HG03159 (cell line): ENCODE measurements around the gene SCYGR3.
"Not testable (repeated sequence)": the region's sequence is repeated elsewhere in the genome, so short reads cannot be mapped to it uniquely, and the experiment has no call there.

Experiments
- ATAC-seq: cut with Tn5 transposase; IDR thresholded peaks from one replicate; pipeline ENCODE4 v1.9.1; 2021; ENCODE audit warnings: mild to moderate bottlenecking, moderate library complexity; ENCODE audit not compliant: unreplicated experiment

The SCYGR3 gene

DNA sequence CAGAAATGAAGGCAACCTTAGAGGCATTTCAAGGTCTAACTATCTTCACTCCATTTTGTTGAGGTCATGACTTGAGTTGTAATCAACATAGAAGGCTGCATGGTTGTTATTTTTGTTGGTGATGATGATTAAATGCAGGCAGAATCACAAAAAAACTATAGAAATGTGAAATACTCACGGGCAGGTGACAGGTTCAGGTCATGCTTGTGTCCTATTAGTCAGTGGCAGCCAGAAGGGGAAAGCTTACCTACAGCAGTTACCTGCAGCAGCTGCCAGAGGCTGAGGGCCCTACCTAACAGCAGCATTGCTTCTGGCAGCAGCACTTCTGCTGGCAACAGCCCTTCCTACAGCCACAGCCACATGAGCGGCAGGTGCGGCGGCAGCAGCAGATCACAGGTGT lies 394 bp downstream of the SCYGR3 start:
- ATAC-seq: no peak

GRCh38 chr2:227613272-227613660 lies 1.4 kb downstream of the SCYGR3 start:
- no peak for ATAC-seq

GRCh38 chr2:227612546-227613271 lies 1.9 kb downstream of the SCYGR3 start:
- no peak for ATAC-seq

- ATAC-seq: no peak
Measured at GRCh38 chr2:227610123-227610522, 4.5 kb downstream of the SCYGR3 start.

DNA sequence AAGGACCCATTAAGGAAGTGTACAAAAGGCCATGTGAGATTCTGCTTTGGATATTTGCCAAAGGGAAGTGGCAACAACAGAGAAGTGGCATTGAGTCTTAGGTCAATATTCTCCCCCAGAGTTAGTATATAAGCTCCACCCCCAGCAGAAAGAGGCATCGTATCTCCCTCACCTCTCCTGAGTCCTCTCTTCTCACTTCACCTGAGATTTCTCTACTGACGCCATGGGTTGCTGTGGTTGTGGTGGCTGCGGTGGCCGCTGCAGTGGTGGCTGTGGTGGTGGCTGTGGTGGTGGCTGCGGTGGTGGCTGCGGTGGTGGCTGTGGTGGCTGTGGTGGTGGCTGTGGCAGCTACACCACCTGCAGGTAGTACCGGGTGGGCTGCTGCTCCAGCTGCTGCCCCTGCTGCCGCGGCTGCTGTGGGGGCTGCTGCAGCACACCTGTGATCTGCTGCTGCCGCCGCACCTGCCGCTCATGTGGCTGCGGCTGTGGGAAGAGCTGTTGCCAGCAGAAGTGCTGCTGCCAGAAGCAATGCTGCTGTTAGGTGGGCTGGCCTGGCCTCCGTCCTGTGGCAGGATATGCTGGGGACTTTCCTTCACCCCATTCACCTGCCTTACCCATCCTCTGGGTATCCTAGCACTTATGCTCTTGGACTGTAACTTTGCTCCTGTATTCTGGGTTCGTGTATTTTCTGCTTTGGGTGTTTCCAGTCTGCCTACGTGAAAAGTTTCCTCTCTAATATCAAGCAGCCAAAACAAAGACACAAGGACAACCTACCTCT lies 5.9 kb downstream of the SCYGR3 start:
- peak; percentile 65 for ATAC-seq

DNA sequence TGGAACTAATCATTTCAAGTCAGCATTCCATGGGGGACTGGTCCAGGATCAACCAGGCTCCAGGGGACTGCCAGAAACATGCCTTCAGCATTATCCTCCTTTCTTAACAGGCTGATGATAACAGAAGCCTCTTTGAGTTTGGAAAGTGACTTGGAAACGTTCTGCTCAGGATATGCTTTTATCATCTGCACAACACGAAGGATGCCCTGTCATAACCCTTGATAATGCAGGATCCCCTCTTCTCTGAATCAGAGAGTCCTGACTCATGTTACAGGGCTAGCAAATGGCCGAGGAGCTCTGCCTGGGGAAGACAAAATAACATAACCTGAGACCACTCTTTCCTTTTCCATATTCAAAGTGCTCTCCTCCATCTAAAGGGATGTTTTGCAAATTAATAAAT lies 6.7 kb downstream of the SCYGR3 start:
- ATAC-seq: no peak

GRCh38 chr2:227606476-227606875 lies 8.2 kb downstream of the SCYGR3 start:
- no peak for ATAC-seq

GRCh38 chr2:227602358-227602757 lies 12.3 kb downstream of the SCYGR3 start:
- no peak for ATAC-seq

- not testable (repeated sequence) for ATAC-seq
Measured at GRCh38 chr2:227598835-227599503, 15.7 kb downstream of the SCYGR3 start, which contains the start of gene SCYGR2. Gene SCYGR2, plus strand, starts transcription at chr2:227598893. Its CDS starts 0 bp downstream, at chr2:227598893.

DNA sequence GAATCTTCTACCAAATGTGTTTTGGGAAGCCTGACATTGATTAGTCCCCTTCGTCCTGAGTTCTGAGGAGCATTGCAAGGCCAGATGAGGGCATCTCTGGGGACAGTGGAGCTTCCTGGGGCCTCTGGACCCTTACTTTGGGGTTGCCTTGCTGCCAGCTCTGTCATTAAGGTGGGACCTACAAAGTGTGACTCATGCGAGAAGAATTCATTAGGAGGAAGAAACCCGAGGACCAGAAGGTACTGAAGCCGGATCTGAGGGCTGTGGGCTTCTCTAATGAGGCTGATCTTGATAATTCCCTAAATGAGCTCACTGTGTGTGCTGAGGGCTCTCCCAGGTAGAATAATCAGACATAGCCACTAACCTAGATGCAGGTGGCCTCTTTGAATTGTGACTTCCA lies 16.6 kb downstream of the SCYGR3 start:
- ATAC-seq: no peak

DNA sequence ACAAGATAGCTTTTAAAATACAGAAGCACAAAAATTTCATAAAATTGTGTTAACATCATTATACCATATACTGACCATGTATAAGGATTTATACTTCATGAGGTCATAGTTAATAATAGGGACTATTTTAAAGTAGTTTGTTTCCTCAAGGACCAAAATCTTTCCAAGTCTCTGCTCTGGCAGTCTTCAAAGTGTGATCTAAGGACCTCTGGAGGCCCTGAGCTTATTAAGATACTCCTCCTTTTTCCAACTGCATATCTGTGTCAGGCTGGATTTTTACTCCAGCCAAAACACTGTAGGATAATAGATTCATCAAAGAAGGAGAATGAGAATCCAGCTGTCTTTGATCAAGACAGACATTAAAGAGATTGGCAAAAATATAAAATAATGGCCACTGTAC lies 17.6 kb downstream of the SCYGR3 start:
- ATAC-seq: no peak

DNA sequence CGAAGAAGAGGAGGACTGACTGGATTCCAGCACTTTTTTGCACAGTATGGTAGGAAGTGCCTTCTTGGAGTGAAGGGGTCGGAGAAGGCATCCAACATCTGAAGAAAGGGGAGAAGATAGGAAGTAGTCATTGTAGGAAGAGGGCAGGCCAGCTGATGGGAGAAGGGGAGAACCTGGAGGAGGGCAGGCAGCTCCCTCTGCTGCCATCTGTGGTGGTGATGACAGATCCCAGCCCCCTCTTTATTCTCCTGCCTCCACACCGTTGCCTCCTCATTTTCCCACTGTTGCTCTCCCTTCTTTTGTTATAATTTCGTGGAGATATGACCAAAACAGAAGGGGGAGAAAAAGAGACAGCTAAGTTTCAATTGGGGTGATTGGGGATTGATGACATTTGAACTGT lies 18.8 kb downstream of the SCYGR3 start:
- no peak for ATAC-seq

DNA sequence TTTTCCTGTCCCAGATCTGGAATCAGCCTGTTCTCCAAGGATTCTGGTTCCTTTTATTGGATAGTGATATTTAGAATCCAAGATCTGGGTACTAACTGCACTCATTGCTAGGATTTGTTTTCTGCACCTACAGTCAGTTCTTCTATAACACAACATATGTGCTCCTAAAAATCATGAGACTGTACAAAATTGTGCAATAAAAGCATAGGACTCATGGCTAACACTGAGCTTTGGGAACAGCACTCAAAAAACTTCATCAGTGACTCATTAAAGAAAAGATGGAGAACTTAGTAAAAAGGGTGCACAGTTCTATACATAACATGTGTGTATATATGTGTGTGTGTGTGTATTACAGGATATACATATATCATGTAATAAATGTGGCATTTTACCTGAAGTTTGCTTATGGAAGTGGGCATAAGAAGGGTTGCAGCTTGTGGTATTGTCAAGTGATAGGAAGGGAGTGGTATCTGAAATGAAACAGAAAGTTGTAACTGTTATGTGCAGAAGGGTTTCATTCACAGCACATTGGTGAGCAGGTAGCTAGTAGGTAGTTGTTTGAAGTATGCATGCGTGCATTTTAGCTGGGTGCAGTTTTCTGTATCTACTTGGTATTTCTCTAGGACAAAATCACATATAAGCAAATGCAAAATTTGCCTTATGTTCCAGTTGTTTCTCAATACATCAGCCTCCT lies 21.8 kb downstream of the SCYGR3 start:
- peak; percentile 68 for ATAC-seq

DNA sequence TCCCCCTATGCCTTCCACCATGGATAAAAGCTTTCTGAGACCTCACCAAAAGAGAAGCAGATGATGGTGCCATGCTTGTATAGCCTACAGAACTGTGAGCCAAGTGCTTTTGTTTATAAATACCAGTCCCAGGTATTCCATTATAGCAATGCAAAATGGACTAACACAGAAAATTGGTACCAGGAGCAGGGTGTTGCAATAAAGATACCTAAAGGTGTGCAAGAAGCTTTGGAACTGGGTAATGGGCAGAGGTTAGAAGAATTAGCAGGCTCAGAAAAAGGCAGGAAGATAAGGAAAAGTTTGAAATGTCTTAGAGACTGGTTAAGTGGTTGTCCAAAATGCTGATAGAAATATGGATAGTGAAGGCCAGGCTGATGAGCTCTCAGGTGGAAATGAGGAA lies 32.3 kb downstream of the SCYGR3 start:
- ATAC-seq: no peak

DNA sequence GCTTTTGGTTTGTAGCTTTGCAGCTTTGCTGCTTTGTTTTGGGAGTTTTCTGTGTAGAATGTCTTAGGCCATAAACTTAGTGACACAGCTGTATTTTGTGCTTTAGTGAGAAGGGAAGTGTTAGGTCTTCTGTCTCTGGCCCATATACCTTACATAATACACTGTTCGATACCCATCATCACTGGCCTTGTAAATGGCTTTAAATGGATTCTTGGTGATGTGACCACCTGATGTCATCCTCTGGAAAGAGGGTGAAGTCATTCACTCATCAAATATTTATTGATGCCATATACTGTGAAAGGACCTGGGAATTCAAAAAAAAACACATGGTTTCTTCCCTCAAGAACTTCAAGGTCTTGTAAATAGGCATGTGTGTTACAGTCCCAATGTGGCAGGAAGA lies 34.8 kb downstream of the SCYGR3 start:
- ATAC-seq: no peak

DNA sequence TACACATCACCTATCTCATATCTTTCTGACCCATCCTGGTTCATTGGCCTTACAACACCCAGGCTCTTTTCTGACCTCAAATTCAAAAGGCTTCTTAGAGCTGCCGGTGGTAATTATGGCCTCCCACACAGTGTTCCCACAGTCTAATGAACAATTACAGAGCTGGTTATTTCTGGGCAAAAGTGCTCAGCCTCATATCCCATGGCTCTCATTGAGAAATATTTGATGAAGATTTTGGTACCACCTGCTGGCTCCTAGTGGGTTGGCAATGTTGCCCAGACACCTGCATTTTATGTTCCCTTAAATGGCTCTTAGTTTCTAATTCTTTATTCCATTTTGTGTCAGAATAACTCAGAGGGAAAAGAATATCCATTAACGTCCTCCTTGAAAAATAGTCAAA lies 36.0 kb downstream of the SCYGR3 start:
- ATAC-seq: no peak

DNA sequence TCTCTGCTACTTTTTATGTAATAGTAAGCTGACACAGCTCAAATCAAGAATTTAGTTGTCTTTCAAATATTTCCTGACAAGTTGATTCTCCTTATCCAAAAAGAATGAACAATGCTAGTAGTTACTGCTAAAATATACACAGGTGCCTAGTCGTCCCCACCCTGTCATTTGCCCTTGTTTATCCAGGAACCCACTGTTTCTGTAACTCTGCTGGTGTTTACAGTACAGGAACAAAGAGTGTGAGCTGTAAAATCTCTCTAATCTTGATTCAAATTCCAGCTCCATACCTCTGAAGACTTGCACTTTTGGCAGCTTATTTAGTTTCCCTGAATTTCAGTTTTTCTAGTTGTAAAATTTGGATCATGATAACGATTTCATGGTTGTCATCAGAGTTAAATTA lies 37.1 kb downstream of the SCYGR3 start:
- no peak for ATAC-seq

- ATAC-seq: no peak
Measured at GRCh38 chr2:227576812-227577211, 37.8 kb downstream of the SCYGR3 start.

DNA sequence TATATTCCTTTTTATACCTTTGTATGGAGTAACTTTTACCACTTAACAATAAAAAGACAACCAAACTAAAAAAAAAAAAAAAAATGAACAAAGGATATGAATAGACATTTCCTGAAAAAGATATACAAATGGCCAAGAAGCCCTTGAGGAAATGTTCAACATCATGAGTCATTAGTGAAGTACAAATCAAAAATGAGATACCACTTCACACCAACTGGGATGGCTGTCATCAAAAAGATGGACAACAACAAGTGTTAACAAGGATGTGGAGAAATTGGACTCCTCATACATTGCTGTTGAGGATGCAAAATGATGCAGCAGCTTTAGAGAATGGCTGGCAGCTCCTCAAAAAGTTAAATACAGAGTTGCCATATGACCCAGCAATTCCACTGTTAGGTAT lies 38.5 kb downstream of the SCYGR3 start:
- no peak for ATAC-seq

DNA sequence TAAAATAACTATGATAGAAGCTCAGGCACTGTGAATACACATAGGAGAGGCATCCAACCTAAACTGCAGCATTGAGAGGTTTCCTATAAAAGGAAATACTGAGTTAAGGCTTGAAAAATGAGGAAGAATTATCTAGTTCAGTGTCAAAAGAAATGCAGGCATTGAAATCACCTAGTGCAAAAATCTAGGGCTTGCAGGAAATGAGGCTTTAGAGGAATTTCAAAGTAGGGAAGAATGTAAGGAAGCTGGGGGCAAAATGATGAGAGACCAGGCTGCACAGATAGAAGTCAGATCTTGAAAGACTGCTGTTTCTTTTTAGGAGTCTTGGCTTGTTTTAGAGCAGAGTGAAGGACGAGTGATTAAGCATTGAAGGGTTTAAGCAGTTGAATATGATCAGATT lies 44.0 kb downstream of the SCYGR3 start:
- ATAC-seq: no peak

DNA sequence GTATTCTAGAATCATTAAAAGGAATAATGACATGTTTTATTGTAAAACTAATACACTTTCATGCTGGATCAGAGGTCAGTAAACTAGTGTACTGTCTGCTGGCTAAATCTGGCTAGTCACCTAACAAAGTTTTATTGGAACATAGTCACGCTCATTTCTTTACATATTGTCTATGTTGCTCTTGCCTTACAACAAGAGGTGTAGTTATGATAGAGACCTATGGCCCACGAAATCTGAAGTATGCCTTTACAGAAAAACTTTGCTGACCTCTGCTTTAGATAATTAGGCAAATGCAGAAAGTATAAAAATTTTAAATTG lies 45.8 kb downstream of the SCYGR3 start:
- ATAC-seq: no peak
